Spinal cord (tissue), 10 donors: ENCODE data around the gene JPH2. TPM values are rescaled to one million over a fixed set of nuclear protein-coding genes. Genes with fewer than 3 reads are reported as not detected.

Source experiments
- DNase-seq, 6 donors: peaks; one replicate each; pipeline versions ENCODE4 v3.0.0 to v3.0.0-alpha.2; 2013 to 2015; ENCODE audit warnings: low spot score in 6 of 6, low read depth in 4 of 6
- H3K27ac ChIP-seq: one replicate; pipeline ENCODE4 v1.5.1; 2013; ENCODE audit warnings: low read depth, low read length, control low read depth
- H3K27me3 ChIP-seq: one replicate; pipeline ENCODE4 v1.6.1; 2013; ENCODE audit warnings: low read length; ENCODE audit not compliant: control insufficient read depth, insufficient read depth
- H3K36me3 ChIP-seq: one replicate; pipeline ENCODE4 v1.6.1; 2013; ENCODE audit warnings: low read length; ENCODE audit not compliant: control insufficient read depth, insufficient read depth
- H3K4me1 ChIP-seq: one replicate; pipeline ENCODE4 v1.6.1; 2013; ENCODE audit warnings: low read length; ENCODE audit not compliant: control insufficient read depth, insufficient read depth
- H3K4me3 ChIP-seq: one replicate; pipeline ENCODE4 v1.5.1; 2013; ENCODE audit warnings: low read depth, low read length, control low read depth
- H3K9me3 ChIP-seq: one replicate; pipeline ENCODE4 v1.6.1; 2013; ENCODE audit warnings: low read length; ENCODE audit not compliant: control insufficient read depth, insufficient read depth
- WGBS: methylation state at CpG from one replicate; pipeline ENCODE4 v1.1.5; 2013; ENCODE audit warnings: missing lambda C conversion rate; ENCODE audit not compliant: insufficient coverage; 5-methylcytosine and 5-hydroxymethylcytosine counted together
- polyA plus RNA-seq, 2 donors: library from polyadenylated mRNA; unstranded; fragments of 120-200 nt; gene quantifications; one replicate each; pipeline ENCODE4 v1.2.1, GENCODE V29; 2013; ENCODE audit not compliant: insufficient read length in 2 of 2
- total RNA-seq, 2 donors: library from RNA; depleted of rRNA in 1 of 2; stranded (reverse); fragments of 120-200 nt in 1 of 2; fragments of >200 nt in 1 of 2; gene quantifications; one replicate each; pipeline versions ENCODE4 v1.2.3 to v1.2.4, GENCODE V29; 2013 to 2014
- donor health status: healthy.

Gene JPH2
- total and polyA plus RNA-seq, 4 donors = 1.4 to 2.5 (median 1.6) TPM

DNA sequence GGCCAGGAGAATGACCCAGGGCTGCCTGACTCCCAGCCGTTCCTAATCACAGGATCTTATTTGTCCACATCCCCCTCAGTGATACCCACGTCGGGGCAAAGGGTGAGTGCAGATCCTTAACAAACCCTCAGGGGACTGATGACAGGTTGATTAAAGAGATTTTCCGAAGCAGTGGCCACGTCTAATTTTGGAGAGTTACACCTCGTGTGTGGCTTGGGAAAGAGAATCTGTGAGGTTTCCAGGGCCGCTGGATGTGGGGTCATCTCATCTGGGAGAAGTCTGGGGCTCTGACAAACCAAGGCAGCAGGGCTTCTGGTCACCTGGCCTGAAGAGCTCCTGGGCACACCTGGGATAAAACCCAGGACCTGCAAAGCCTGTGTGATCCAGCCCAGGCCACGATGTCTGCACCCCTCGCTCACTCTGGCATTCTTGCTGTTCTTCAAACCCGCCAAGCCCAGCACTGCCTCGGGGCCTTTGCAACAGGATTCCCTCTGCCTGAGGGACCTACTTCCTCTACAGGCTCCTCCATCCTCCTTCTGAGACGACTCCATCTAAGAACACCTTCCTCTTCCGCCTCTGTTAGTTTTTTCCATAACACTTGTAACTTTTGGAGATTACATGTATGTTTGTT, 4.7 kb downstream of the JPH2 start:
- Histone ChIP-seq H3K27ac (no peak overlapping the region), H3K27me3 (peaks cover 16% of the 10 kb centered on the region), H3K9me3 (no peaks in the 10 kb centered on the region), H3K36me3 (no peaks in the 10 kb centered on the region), H3K4me1 (peaks cover 22% of the 10 kb centered on the region), H3K4me3 (no peak overlapping the region)
- WGBS = 92% methylated on average over 5 of the region's 13 CpGs
- DNase-seq = no peak

DNA sequence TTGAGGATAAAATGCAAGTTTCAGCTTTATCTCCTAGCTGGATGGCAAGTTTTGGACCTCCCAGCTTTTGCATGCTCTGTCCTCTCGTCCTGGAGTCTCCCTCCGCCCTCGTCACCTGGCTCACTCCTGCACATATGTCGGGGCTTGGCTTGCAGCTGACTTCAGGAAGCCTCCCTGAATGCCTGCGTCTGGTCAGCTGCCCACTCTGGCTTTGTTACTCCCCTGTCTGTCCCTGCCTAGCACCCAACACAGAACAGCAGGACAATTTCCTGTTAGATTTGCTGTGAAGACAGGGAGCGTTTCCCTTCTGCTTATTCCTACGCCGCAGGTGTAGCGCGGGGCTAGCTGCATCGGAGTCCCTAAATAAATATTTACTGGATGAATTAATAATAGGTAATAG, 5.4 kb downstream of the JPH2 start:
- H3K4me1 ChIP-seq = peaks cover 15% of the 10 kb centered on the region
- H3K27me3 ChIP-seq = peaks cover 10% of the 10 kb centered on the region
- no peak overlapping the region for H3K4me3 ChIP-seq
- DNase-seq = no peak
- no peak overlapping the region for H3K27ac ChIP-seq
- no peaks in the 10 kb centered on the region for H3K36me3 ChIP-seq
- whole genome bisulfite sequencing = 47% methylated on average over 4 of the region's 11 CpGs
- H3K9me3 ChIP-seq = no peaks in the 10 kb centered on the region

DNA sequence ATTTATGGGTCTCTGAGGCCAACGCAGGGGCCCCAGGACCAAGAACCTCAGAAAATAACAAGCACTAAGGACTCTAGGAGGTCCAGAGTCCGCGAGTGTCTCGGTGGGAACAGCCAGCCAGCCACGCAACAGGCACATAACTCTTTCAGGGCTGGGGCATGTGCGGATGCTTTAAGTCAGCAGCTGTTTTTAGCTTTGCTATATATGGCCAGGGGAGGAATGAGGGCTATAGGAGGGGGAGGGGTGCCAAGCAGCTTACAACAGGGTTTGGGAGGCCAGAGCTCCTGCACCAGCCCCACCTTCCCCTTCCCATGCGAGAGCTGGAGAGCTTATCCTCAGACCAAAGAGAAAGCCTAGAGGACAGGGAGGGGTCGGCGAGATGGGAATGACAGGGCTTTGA, 6.2 kb downstream of the JPH2 start:
- 56% methylated on average over 5 of the region's 9 CpGs for WGBS
- no peak for DNase-seq
- Histone ChIP-seq H3K4me1 (peaks cover 9% of the 10 kb centered on the region), H3K27ac (no peak overlapping the region), H3K4me3 (no peak overlapping the region), H3K27me3 (peaks cover 4% of the 10 kb centered on the region), H3K36me3 (no peaks in the 10 kb centered on the region), H3K9me3 (no peaks in the 10 kb centered on the region)

DNA sequence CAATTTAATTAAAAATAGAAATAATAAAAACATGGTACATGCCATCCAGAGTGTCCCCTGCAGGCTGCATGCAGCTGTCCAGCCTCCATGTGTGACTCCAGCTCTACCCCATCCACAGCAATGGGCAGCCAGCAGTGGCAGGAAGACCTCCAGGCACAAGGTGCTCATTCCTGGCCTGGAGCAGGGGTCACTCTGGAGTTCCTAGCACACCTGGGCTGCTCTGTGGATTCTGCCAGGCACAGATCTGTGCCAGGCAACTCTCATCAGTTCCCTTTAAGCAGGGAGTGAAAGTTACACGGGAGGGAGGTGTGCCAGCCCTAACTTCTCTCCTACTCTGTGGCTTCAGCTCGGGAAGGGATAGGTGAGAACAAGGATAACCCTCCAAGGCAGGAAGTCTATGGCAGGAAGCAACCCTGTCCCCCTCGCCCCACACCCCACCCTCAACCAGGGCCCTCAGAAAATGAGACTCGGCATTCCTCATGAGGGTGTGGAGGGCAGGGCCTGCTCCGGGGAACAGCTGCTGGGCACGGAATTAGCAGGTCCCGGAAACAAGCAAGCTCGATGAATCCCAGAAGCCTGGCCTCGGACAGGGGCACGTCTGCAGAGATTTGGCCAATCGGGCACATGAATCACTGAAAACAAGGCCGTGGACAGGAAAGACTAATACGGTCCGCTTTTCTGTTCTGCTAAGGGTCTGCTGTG, 10.0 kb downstream of the JPH2 start:
- Histone ChIP-seq H3K4me1 (peaks cover 9% of the 10 kb centered on the region), H3K9me3 (no peaks in the 10 kb centered on the region), H3K36me3 (no peaks in the 10 kb centered on the region), H3K27ac (no peak overlapping the region), H3K27me3 (peaks cover 4% of the 10 kb centered on the region), H3K4me3 (no peak overlapping the region)
- DNase-seq = no peak
- WGBS = 65% methylated on average over 12 of the region's 14 CpGs

DNA sequence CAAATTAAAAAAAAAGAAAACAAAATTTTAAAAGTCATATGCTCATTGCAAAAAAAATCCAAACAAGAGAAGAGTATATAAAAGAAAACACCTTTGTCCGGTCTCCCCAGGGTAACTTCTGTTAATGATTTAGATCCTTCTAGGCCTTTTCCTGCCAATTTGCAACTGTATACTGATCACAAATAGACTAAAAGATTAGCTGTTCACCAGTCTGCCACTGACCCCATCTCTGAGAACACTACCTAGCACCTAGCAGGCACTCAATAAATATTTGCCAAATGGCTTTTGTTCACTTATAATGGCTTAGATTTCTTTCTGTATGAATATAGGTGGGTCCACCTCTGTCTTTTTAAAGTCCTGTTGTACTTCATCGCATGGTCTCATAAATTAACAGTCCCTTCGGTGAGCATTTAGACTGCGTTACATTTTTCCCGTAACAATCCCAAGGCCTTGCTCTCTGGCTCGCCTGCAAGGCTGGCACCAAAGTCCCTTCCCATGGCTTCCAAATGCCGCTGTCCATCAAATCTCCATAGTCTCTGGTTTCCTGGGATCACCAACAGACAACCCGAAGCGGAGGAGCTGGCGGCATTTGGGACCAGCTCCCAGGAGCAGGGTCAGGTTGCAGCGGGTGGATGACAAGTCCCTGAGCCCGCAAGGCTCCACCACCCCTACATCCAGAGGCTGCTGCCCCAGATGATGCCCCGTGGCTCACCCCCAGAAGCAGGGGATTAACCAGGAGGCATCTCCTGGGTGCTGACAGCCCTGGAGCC, 11.8 kb downstream of the JPH2 start:
- no peak overlapping the region for H3K4me3 ChIP-seq
- no peaks in the 10 kb centered on the region for H3K9me3 ChIP-seq
- H3K36me3 ChIP-seq = no peaks in the 10 kb centered on the region
- 83% methylated on average over 13 of the region's 13 CpGs for WGBS
- H3K4me1 ChIP-seq = no peaks in the 10 kb centered on the region
- no peak overlapping the region for H3K27ac ChIP-seq
- no peak for DNase-seq
- no peaks in the 10 kb centered on the region for H3K27me3 ChIP-seq

DNA sequence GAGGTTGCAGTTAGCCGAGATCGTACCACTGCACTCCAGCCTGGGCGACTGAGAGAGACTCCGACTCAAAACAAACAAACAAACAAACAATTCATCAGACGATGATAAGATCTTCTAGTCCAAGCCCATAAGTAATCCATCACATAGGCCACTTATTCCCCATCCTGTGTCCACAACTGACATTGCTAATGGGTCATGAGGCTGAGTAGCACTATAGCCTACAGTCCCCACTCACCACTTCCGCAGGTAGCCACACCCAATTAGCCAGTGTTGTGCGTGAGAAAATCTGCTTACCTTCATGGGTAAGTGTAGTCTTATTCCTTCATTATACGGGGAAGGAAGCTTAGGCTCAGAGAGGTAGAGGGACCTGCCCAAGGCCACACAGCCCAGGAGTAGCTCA, 13.1 kb downstream of the JPH2 start:
- whole genome bisulfite sequencing = 85% methylated on average over 7 of the region's 8 CpGs
- H3K9me3 ChIP-seq = no peaks in the 10 kb centered on the region
- H3K36me3 ChIP-seq = no peaks in the 10 kb centered on the region
- no peaks in the 10 kb centered on the region for H3K27me3 ChIP-seq
- no peak for DNase-seq
- H3K27ac ChIP-seq = no peak overlapping the region
- no peaks in the 10 kb centered on the region for H3K4me1 ChIP-seq
- H3K4me3 ChIP-seq = no peak overlapping the region

DNA sequence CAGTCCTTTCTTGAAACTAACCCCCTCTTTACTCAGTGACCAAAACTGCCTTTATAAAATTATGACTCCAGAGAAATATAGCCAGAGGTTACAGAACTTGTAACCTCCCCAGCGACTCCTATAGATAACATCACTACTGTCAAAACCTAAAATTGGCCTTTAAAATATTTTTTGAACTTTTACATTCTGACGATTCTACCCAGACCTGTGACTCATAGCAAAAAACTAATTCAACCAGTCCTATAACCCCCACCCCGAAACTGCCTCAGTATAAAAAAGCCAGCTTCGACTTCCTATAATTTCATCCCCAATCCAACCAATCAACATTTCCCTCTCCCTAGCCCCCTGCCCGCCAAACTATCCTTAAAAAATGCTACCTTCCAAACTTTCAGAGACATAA, 13.9 kb downstream of the JPH2 start:
- 66% methylated on average over 5 of the region's 5 CpGs for WGBS
- no peaks in the 10 kb centered on the region for H3K27me3 ChIP-seq
- H3K36me3 ChIP-seq = no peaks in the 10 kb centered on the region
- H3K4me1 ChIP-seq = no peaks in the 10 kb centered on the region
- no peak overlapping the region for H3K4me3 ChIP-seq
- H3K9me3 ChIP-seq = no peaks in the 10 kb centered on the region
- H3K27ac ChIP-seq = no peak overlapping the region
- no peak for DNase-seq

DNA sequence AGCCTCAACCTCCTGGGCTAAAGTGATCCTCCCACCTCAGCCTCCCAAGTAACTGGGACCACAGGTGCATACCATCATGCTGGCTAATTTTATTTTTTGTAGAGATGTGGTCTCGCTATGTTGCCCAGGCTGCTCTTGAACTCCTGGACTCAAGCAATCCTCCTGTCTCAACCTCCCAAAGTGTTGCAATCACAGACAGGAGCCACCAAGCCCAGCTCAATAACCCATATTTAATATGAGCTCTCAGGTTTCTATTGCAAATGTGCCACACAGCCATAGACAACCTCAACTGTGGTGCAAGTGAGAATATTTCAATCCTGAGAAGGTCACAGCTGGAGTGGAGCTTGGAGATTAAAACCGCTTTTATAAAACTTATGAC, 14.4 kb downstream of the JPH2 start:
- Histone ChIP-seq H3K4me1 (no peaks in the 10 kb centered on the region), H3K9me3 (no peaks in the 10 kb centered on the region), H3K27ac (no peak overlapping the region), H3K4me3 (no peak overlapping the region), H3K27me3 (no peaks in the 10 kb centered on the region), H3K36me3 (no peaks in the 10 kb centered on the region)
- WGBS = 100% methylated on average over 1 of the region's 2 CpGs
- no peak for DNase-seq

DNA sequence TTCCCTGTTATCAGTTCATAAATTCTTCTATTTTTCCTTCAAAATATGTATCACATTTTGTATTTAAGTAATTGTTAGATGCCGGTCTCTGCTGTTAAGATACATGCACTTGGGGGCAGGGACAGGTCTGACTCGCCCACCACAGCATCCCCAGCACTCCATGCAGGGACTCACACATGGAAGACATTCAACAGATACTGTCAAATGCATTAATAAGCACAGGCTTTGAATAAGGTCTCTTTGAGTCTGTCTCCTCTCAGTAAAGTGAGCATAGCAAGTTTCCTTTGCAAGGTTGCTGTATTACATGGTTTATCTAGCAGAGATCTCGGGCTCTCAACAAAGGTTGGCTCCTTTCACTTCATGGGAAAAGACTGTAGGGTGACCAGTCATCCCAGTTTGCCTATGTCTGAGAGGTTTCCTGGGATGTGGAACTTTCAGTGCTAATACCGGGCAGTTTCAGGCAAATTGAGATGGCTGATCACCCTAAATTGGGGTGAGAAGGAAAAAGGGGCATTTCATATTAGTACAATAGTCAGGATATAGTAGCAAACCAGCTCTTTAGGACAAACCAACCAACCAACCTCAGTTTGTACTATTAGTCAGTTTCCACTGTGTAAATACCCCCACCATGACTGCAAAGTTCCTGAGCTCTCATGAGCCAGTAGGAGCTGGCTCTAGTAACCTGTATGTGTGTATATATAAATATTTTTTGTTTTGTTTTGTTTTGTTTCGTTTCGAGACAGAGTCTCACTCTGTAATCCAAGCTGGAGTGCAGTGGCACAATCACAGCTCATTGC, 15.0 kb downstream of the JPH2 start:
- no peak overlapping the region for H3K4me3 ChIP-seq
- no peaks in the 10 kb centered on the region for H3K4me1 ChIP-seq
- no peaks in the 10 kb centered on the region for H3K36me3 ChIP-seq
- H3K27ac ChIP-seq = no peak overlapping the region
- no peak for DNase-seq
- H3K9me3 ChIP-seq = no peaks in the 10 kb centered on the region
- WGBS = 71% methylated on average over 4 of the region's 6 CpGs
- H3K27me3 ChIP-seq = no peaks in the 10 kb centered on the region
